ENCODE results near the gene KIF19.

The KIF19 gene

GRCh38 chr17:74343526-74344284, 17.7 kb downstream of the KIF19 start:
- DNase-seq (no peak), ATAC-seq (ENCODE audit: insufficient read depth, low read depth) (no peak)
- Histone ChIP-seq H2AFZ (ENCODE audit: low read depth, low read length) (no peak overlapping the region), H3K36me3 (ENCODE audit: insufficient read depth, low read length) (no peaks in the 10 kb centered on the region), H3K4me1 (ENCODE audit: insufficient read depth, low read length) (no peaks in the 10 kb centered on the region), H3K27me3 (ENCODE audit: insufficient read depth, low read length, poor library complexity) (peaks cover 4% of the 10 kb centered on the region), H3K9me3 (ENCODE audit: insufficient read depth, low read length, severe bottlenecking) (no peaks in the 10 kb centered on the region), H3K4me2 (ENCODE audit: insufficient read depth, low read length) (no peak overlapping the region), H3K9ac (ENCODE audit: low read depth, low read length) (no peak overlapping the region), H3K27ac (ENCODE audit: low read length) (no peak overlapping the region), H3K79me2 (ENCODE audit: insufficient read depth, low read length) (no peaks in the 10 kb centered on the region), H4K20me1 (ENCODE audit: insufficient read depth, low read length) (peaks cover 8% of the 10 kb centered on the region; the same call in 1 of the 2 replicates), H3K4me3 (ENCODE audit: low read depth in 1 of 2, low read length in 2 of 2) (no peak overlapping the region)
- TF ChIP-seq EZH2 (IDR thresholded peaks at IDR 0.05; ENCODE audit: borderline replicate concordance, low read depth, low read length, severe bottlenecking) = no peak
- no peak for TF ChIP-seq CTCF (IDR thresholded peaks at IDR 0.05; ENCODE audit: borderline replicate concordance, extremely low read depth, low read length, poor library complexity, severe bottlenecking)

DNA sequence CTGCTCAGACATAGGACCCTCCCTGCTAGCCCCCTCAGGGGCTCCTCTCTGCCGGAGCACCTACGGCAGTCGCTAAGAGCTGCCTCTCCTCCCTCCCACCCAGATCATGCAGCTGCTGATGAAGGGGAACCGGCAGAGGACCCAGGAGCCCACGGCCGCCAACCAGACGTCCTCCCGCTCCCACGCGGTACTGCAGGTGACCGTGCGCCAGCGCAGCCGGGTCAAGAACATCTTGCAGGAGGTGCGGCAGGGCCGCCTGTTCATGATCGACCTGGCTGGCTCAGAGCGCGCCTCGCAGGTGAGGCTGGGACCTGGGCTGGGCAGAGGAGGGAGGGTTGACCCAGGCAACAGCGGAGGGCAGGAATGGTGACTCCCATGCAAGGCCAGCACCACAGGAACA, 18.6 kb downstream of the KIF19 start:
- no peaks in the 10 kb centered on the region for H3K4me1 ChIP-seq (ENCODE audit: insufficient read depth, low read length)
- H3K36me3 ChIP-seq (ENCODE audit: insufficient read depth, low read length) = no peaks in the 10 kb centered on the region
- H3K27me3 ChIP-seq (ENCODE audit: insufficient read depth, low read length, poor library complexity) = peaks cover 4% of the 10 kb centered on the region
- no peak overlapping the region for H3K9ac ChIP-seq (ENCODE audit: low read depth, low read length)
- H3K9me3 ChIP-seq (ENCODE audit: insufficient read depth, low read length, severe bottlenecking) = no peaks in the 10 kb centered on the region
- H3K4me2 ChIP-seq (ENCODE audit: insufficient read depth, low read length) = no peak overlapping the region
- no peaks in the 10 kb centered on the region for H3K79me2 ChIP-seq (ENCODE audit: insufficient read depth, low read length)
- no peak overlapping the region for H3K27ac ChIP-seq (ENCODE audit: low read length)
- H3K4me3 ChIP-seq (ENCODE audit: low read depth in 1 of 2, low read length in 2 of 2) = no peak overlapping the region
- H2AFZ ChIP-seq (ENCODE audit: low read depth, low read length) = no peak overlapping the region
- ATAC-seq (ENCODE audit: insufficient read depth, low read depth) (no peak), DNase-seq (no peak)
- H4K20me1 ChIP-seq (ENCODE audit: insufficient read depth, low read length) = peaks cover 8% of the 10 kb centered on the region; the same call in 1 of the 2 replicates
- TF ChIP-seq CTCF (IDR thresholded peaks at IDR 0.05; ENCODE audit: borderline replicate concordance, extremely low read depth, low read length, poor library complexity, severe bottlenecking) (no peak), EZH2 (IDR thresholded peaks at IDR 0.05; ENCODE audit: borderline replicate concordance, low read depth, low read length, severe bottlenecking) (no peak)

DNA sequence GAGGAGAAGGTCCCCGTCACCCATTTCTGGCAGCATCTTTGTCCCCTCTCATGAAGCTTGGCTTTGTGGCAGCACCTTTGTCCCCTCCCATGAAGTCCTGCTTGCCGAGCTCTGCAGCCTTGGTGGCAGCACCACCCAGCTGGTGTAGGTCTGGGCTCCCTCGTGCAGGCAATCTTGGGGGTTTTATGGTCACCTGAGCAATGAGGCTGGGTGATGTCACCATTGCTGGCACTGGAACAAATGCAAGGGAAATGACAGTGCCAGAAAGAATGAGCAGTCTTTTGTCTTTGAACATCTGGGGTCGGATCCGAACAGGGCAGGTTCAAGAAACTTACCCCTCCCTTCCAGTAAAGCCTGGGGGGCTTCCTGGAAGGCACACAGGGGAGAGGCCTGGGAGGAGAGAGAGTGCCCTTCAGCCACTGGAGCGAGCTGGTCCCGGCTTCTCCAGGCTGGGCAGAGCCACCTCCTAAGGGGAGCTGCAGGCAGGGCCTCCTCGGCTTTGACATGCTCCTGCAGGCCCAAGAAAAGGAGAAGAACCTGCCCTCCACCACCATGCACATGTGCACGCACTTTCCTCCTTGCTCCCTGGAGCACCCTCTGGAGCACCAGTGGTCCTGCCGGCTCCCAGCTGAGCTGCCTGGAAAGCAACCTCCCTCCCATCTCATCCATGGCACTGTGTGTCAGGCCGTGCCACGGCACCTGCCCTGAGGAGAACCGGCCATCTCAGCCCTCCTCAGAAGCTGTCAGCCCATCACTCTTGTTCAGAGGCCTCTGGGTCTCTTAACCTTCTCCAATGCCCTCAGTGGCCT, 19.6 kb downstream of the KIF19 start:
- H3K27ac ChIP-seq (ENCODE audit: low read length) = no peak overlapping the region
- H3K9me3 ChIP-seq (ENCODE audit: insufficient read depth, low read length, severe bottlenecking) = no peaks in the 10 kb centered on the region
- H3K9ac ChIP-seq (ENCODE audit: low read depth, low read length) = no peak overlapping the region
- no peak for TF ChIP-seq CTCF (IDR thresholded peaks at IDR 0.05; ENCODE audit: borderline replicate concordance, extremely low read depth, low read length, poor library complexity, severe bottlenecking)
- no peak overlapping the region for H3K4me2 ChIP-seq (ENCODE audit: insufficient read depth, low read length)
- H3K4me3 ChIP-seq (ENCODE audit: low read depth in 1 of 2, low read length in 2 of 2) = no peak overlapping the region
- H3K79me2 ChIP-seq (ENCODE audit: insufficient read depth, low read length) = no peaks in the 10 kb centered on the region
- H3K36me3 ChIP-seq (ENCODE audit: insufficient read depth, low read length) = no peaks in the 10 kb centered on the region
- H4K20me1 ChIP-seq (ENCODE audit: insufficient read depth, low read length) = peaks cover 8% of the 10 kb centered on the region; the same call in 1 of the 2 replicates
- ATAC-seq (ENCODE audit: insufficient read depth, low read depth) (no peak), DNase-seq (no peak)
- no peak overlapping the region for H2AFZ ChIP-seq (ENCODE audit: low read depth, low read length)
- H3K27me3 ChIP-seq (ENCODE audit: insufficient read depth, low read length, poor library complexity) = peaks cover 4% of the 10 kb centered on the region
- no peaks in the 10 kb centered on the region for H3K4me1 ChIP-seq (ENCODE audit: insufficient read depth, low read length)

Data from DND-41 (cell line).